Stomach (tissue), 9 donors: ENCODE data around the gene RAB3C. TPM values are rescaled to one million over a fixed set of nuclear protein-coding genes. Genes with fewer than 3 reads are reported as not detected.

Experiments used
- DNase-seq, 2 donors: peaks; one replicate each; pipeline versions ENCODE4 v3.0.0 to v3.0.0-alpha.2; 2013 to 2019
- H3K27ac ChIP-seq, 5 donors: fragments of 200-600 bp in 4 of 5; sonication (generic) in 4 of 5; one replicate each; pipeline ENCODE4 v1.5.1; 2013 to 2019; ENCODE audit warnings: mild to moderate bottlenecking in 1 of 5, moderate library complexity in 1 of 5
- H3K27me3 ChIP-seq, 3 donors: fragments of 200-600 bp; sonication (generic); one replicate each; pipeline ENCODE4 v1.5.1; 2017 to 2019; ENCODE audit warnings: mixed run types in 1 of 3
- H3K36me3 ChIP-seq, 4 donors: fragments of 200-600 bp; sonication (generic); 1 replicate in 3 of 4; 2 replicates in 1 of 4; pipeline ENCODE4 v1.5.1; 2016 to 2019
- H3K4me1 ChIP-seq, 4 donors: fragments of 200-600 bp; sonication (generic); one replicate each; pipeline ENCODE4 v1.5.1; 2016 to 2019
- H3K4me3 ChIP-seq, 4 donors: fragments of 200-600 bp; sonication (generic) in 3 of 4; one replicate each; pipeline ENCODE4 v1.5.1; 2016 to 2019; ENCODE audit warnings: mild to moderate bottlenecking in 1 of 4
- H3K9me3 ChIP-seq, 4 donors: fragments of 200-600 bp; sonication (generic); one replicate each; pipeline ENCODE4 v1.5.1; 2016 to 2019
- CTCF ChIP-seq, 7 experiments: fragments of 450-650 bp in 4 of 7; fragments of 200-600 bp in 3 of 7; sonication (generic) in 3 of 7; IDR thresholded peaks; one replicate each; pipeline ENCODE4 v1.5.1; 2016 to 2019; ENCODE audit warnings: antibody characterized with exemption in 7 of 7, control low read depth in 2 of 7, mild to moderate bottlenecking in 1 of 7
- EP300 ChIP-seq: sonication (generic); formaldehyde crosslinking; IDR thresholded peaks from one replicate; pipeline ENCODE4 v1.6.1; 2017; ENCODE audit warnings: antibody characterized with exemption
- POLR2A ChIP-seq, 4 donors: fragments of 450-650 bp; IDR thresholded peaks; one replicate each; pipeline ENCODE4 v1.6.1; 2016; ENCODE audit warnings: antibody characterized with exemption in 4 of 4, control low read depth in 2 of 4, mild to moderate bottlenecking in 1 of 4, moderate library complexity in 1 of 4
- POLR2AphosphoS5 ChIP-seq, 3 donors: sonication (generic); formaldehyde crosslinking; IDR thresholded peaks; one replicate each; pipeline ENCODE4 v1.6.1; 2016; ENCODE audit warnings: antibody characterized with exemption in 3 of 3
- WGBS, 5 donors: extraction: QIAGEN DNeasy Blood & Tissue Kit in 3 of 5; methylation state at CpG; one replicate each; pipeline versions ENCODE4 v1.1.5 to v1.1.7; 2013 to 2018; 5-methylcytosine and 5-hydroxymethylcytosine counted together
- intact Hi-C: fragments of 100-400 bp; cut with DNase I; formaldehyde crosslinking; loops from one replicate; pipeline ENCODE4 v1.15.1; 2023; ENCODE audit warnings: low total_unique reads
- polyA plus RNA-seq, 3 donors: library from polyadenylated mRNA; stranded (reverse); fragments of 200-250 nt; gene quantifications; one replicate each; pipeline ENCODE4 v1.2.3, GENCODE V29; 2013
- total RNA-seq, 5 donors: library from RNA; depleted of rRNA; stranded (reverse); fragments of >200 nt; gene quantifications; one replicate each; pipeline versions ENCODE4 v1.1.0 to v1.2.3, GENCODE V29; 2014 to 2016
- donor health status: healthy with polysubstance abuse.
- donor health status: Bipolar disorder and iron deficiency.
- donor health status: healthy.

RAB3C gene
- total and polyA plus RNA-seq, 8 donors: 0.31 to 7.9 (median 2.2) TPM; not detected in 3

GRCh38 chr5:58722160-58722559 is 139.3 kb downstream of the RAB3C start:
- TF ChIP-seq POLR2A (IDR thresholded peaks at IDR 0.05) (no peak), EP300 (no peak), POLR2AphosphoS5 (IDR thresholded peaks at IDR 0.05) (no peak), CTCF (IDR thresholded peaks at IDR 0.05) (no peak)
- no peak for DNase-seq
- H3K4me3 ChIP-seq: no peak overlapping the region
- H3K27ac ChIP-seq: no peak overlapping the region
- no peaks in the 10 kb centered on the region for H3K36me3 ChIP-seq
- H3K27me3 ChIP-seq: no peaks in the 10 kb centered on the region
- 78 to 91% (median 85%) methylated on average over 1 of the region's 1 CpG for WGBS, 5 donors
- intact Hi-C loops: no loop called here
- no peaks in the 10 kb centered on the region for H3K4me1 ChIP-seq
- H3K9me3 ChIP-seq: peaks cover 0 to 13% (median 10%) of the 10 kb centered on the region in 4 donors

- no peak overlapping the region for H3K4me3 ChIP-seq
- intact Hi-C loops: no loop called here
- no peaks in the 10 kb centered on the region for H3K27me3 ChIP-seq
- no peaks in the 10 kb centered on the region for H3K4me1 ChIP-seq
- WGBS, 5 donors: 95 to 99% (median 98%) methylated on average over 2 of the region's 2 CpGs
- DNase-seq: no peak
- H3K36me3 ChIP-seq: no peaks in the 10 kb centered on the region
- H3K9me3 ChIP-seq: peaks cover 0 to 13% (median 10%) of the 10 kb centered on the region in 4 donors
- H3K27ac ChIP-seq: no peak overlapping the region
- no peak for TF ChIP-seq EP300
- TF ChIP-seq CTCF (IDR thresholded peaks at IDR 0.05): no peak
- no peak for TF ChIP-seq POLR2A (IDR thresholded peaks at IDR 0.05)
- TF ChIP-seq POLR2AphosphoS5 (IDR thresholded peaks at IDR 0.05): no peak
These were observed 142.1 kb downstream of the RAB3C start for GRCh38 chr5:58724992-58725391.

GRCh38 chr5:58731641-58732040 is 148.8 kb downstream of the RAB3C start:
- no peak for DNase-seq
- TF ChIP-seq EP300 (no peak), CTCF (IDR thresholded peaks at IDR 0.05) (no peak), POLR2AphosphoS5 (IDR thresholded peaks at IDR 0.05) (no peak), POLR2A (IDR thresholded peaks at IDR 0.05) (no peak)
- no peaks in the 10 kb centered on the region for H3K27me3 ChIP-seq
- no peak overlapping the region for H3K27ac ChIP-seq
- intact Hi-C loops: no loop called here
- no peaks in the 10 kb centered on the region for H3K4me1 ChIP-seq
- WGBS, 5 donors: 70 to 100% (median 86%) methylated on average over 1 of the region's 1 CpG
- no peak overlapping the region for H3K4me3 ChIP-seq
- no peaks in the 10 kb centered on the region for H3K36me3 ChIP-seq
- no peaks in the 10 kb centered on the region for H3K9me3 ChIP-seq

- Histone ChIP-seq H3K27me3 (no peaks in the 10 kb centered on the region), H3K4me3 (no peak overlapping the region), H3K27ac (no peak overlapping the region), H3K4me1 (peaks cover 0 to 8% (median 3%) of the 10 kb centered on the region in 4 donors), H3K36me3 (no peaks in the 10 kb centered on the region), H3K9me3 (no peaks in the 10 kb centered on the region)
- 17 to 58% (median 47%) methylated on average over 1 of the region's 1 CpG for WGBS, 5 donors
- DNase-seq: no peak
- intact Hi-C loops: no loop called here
- TF ChIP-seq POLR2AphosphoS5 (IDR thresholded peaks at IDR 0.05) (no peak), CTCF (IDR thresholded peaks at IDR 0.05) (no peak), POLR2A (IDR thresholded peaks at IDR 0.05) (no peak), EP300 (no peak)
These were observed 152.8 kb downstream of the RAB3C start for GRCh38 chr5:58735637-58736036.
